Breast epithelium (tissue), 3 donors: ENCODE measurements around the gene MGST2.

ENCODE experiments used
- CTCF ChIP-seq, 3 donors: fragments of 450-650 bp; IDR thresholded peaks; one replicate each; pipeline ENCODE4 v1.5.1; 2016 to 2017; ENCODE audit warnings: antibody characterized with exemption in 3 of 3, mild to moderate bottlenecking in 3 of 3, moderate library complexity in 3 of 3
- POLR2AphosphoS5 ChIP-seq, 3 donors: sonication (generic); formaldehyde crosslinking; IDR thresholded peaks; one replicate each; pipeline ENCODE4 v1.6.1; 2017; ENCODE audit warnings: antibody characterized with exemption in 3 of 3

- TF ChIP-seq CTCF (IDR thresholded peaks at IDR 0.05): no peak
- no peak for TF ChIP-seq POLR2AphosphoS5 (IDR thresholded peaks at IDR 0.05)
These were observed 74.5 kb downstream of the MGST2 start for GRCh38 chr4:139740121-139740520.
